ENCODE measurements around the gene SCAPER. TPM values are rescaled to one million over a fixed set of nuclear protein-coding genes. Genes with fewer than 3 reads are reported as not detected.

SCAPER gene
- total and polyA plus RNA-seq, 8 donors = 4.9 to 136 (median 18.2) TPM

- Histone ChIP-seq H3K9me3 (no peaks in the 10 kb centered on the region), H3K4me1 (peaks cover 0 to 17% (median 12%) of the 10 kb centered on the region in 4 donors), H3K36me3 (peaks cover 0 to 28% (median 6%) of the 10 kb centered on the region in 4 donors), H3K4me3 (no peak overlapping the region), H3K27ac (no peak overlapping the region), H3K27me3 (no peaks in the 10 kb centered on the region)
- no peak for DNase-seq
- intact Hi-C loops (cut with DNase I; ENCODE audit: low total_unique reads) = no loop called here
- WGBS, 5 donors = 92 to 98% (median 95%) methylated on average over 1 of the region's 1 CpG
- no peak for TF ChIP-seq EP300 (IDR thresholded peaks at IDR 0.05)
- TF ChIP-seq POLR2AphosphoS5 (IDR thresholded peaks at IDR 0.05) = no peak
- TF ChIP-seq POLR2A (IDR thresholded peaks at IDR 0.05) = no peak
- TF ChIP-seq, protein P1, sequence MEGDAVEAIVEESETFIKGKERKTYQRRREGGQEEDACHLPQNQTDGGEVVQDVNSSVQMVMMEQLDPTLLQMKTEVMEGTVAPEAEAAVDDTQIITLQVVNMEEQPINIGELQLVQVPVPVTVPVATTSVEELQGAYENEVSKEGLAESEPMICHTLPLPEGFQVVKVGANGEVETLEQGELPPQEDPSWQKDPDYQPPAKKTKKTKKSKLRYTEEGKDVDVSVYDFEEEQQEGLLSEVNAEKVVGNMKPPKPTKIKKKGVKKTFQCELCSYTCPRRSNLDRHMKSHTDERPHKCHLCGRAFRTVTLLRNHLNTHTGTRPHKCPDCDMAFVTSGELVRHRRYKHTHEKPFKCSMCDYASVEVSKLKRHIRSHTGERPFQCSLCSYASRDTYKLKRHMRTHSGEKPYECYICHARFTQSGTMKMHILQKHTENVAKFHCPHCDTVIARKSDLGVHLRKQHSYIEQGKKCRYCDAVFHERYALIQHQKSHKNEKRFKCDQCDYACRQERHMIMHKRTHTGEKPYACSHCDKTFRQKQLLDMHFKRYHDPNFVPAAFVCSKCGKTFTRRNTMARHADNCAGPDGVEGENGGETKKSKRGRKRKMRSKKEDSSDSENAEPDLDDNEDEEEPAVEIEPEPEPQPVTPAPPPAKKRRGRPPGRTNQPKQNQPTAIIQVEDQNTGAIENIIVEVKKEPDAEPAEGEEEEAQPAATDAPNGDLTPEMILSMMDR (IDR thresholded peaks at IDR 0.05) = no peak
Measured at GRCh38 chr15:76378691-76379090, 526.4 kb downstream of the SCAPER start.

DNA sequence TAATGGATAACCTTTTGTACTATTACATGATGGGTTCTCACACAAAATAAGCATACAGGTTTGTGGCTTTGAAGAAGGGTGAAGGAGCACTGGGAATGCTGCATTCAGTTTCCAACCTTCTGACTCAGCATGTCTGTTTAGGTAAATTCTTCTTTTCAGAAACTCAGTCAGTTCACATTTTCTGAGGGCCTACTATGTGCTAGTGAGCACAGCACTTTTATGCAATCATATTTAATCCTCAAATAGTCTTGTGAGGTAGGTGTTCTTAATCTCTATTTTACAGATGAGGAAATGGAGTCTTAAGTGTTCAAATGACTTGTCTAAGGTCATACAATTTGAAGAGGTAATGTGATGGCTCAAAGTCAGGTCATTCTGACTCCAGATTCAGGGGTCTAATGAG is 527.4 kb downstream of the SCAPER start:
- peaks cover 0 to 17% (median 12%) of the 10 kb centered on the region in 4 donors for H3K4me1 ChIP-seq
- intact Hi-C loops (cut with DNase I; ENCODE audit: low total_unique reads) = no loop called here
- no peaks in the 10 kb centered on the region for H3K9me3 ChIP-seq
- H3K27ac ChIP-seq = no peak overlapping the region
- H3K27me3 ChIP-seq = no peaks in the 10 kb centered on the region
- DNase-seq = no peak
- H3K36me3 ChIP-seq = peaks cover 0 to 35% (median 10%) of the 10 kb centered on the region in 4 donors
- no peak for TF ChIP-seq EP300 (IDR thresholded peaks at IDR 0.05)
- TF ChIP-seq POLR2AphosphoS5 (IDR thresholded peaks at IDR 0.05) = no peak
- TF ChIP-seq, protein P1 (IDR thresholded peaks at IDR 0.05) = no peak
- no peak for TF ChIP-seq POLR2A (IDR thresholded peaks at IDR 0.05)
- no peak overlapping the region for H3K4me3 ChIP-seq

DNA sequence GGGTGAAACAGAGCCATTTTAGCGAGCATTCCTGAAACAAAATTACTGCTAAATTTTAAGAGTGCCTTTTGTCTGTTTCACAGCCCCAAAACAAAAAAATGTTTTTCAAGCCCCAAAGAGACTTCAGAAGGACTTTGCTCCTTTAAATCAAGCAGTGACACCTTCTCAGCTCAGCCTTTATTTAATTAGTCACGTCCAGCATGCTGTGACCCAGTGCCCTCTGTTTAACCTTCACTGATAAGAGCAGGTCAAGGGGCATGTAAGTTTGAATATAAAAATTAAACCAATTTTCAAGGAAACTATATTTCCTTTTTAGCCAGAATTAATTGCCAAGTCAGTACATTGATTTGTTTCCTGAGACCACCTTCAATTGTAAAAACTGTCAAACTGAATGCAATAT is 527.9 kb downstream of the SCAPER start:
- no peaks in the 10 kb centered on the region for H3K27me3 ChIP-seq
- H3K9me3 ChIP-seq = no peaks in the 10 kb centered on the region
- intact Hi-C loops (cut with DNase I; ENCODE audit: low total_unique reads) = no loop called here
- DNase-seq = peak in 1 of 2 donors; percentile 53
- peaks cover 0 to 40% (median 10%) of the 10 kb centered on the region in 4 donors for H3K36me3 ChIP-seq
- 48 to 54% (median 51%) methylated on average over 2 of the region's 2 CpGs for WGBS, 5 donors
- H3K27ac ChIP-seq = no peak overlapping the region
- H3K4me3 ChIP-seq = no peak overlapping the region
- peaks cover 0 to 17% (median 12%) of the 10 kb centered on the region in 4 donors for H3K4me1 ChIP-seq
- TF ChIP-seq EP300 (IDR thresholded peaks at IDR 0.05) (no peak), POLR2AphosphoS5 (IDR thresholded peaks at IDR 0.05) (peak in 1 of 3 donors; percentile 4), POLR2A (IDR thresholded peaks at IDR 0.05) (no peak)

DNA sequence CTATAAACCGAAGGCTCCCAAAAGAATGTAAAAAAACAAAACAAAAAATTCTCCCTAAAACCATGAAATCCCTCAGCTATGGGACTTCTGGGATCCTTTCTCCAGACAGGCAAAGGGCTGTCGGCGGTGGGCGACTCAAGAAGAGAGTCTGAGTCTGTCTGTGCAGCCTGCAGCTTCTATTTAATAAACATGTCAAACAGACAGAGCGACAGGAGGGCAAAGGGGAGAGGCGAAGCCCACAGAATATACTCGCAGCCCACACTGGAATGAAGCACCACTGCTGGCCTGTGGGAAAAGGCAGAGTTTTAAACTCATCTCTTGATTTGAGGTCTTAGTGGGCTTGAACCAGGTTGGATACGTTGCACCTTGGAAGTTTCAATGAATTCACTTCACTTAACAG is 528.3 kb downstream of the SCAPER start:
- no peak for TF ChIP-seq POLR2AphosphoS5 (IDR thresholded peaks at IDR 0.05)
- TF ChIP-seq, protein P1 (IDR thresholded peaks at IDR 0.05) = no peak
- no peak for TF ChIP-seq POLR2A (IDR thresholded peaks at IDR 0.05)
- TF ChIP-seq EP300 (IDR thresholded peaks at IDR 0.05) = no peak
- 64 to 82% (median 75%) methylated on average over 8 of the region's 8 CpGs for WGBS, 5 donors
- peak in 1 of 2 donors; percentile 13 for DNase-seq
- H3K4me1 ChIP-seq = peaks cover 0 to 17% (median 12%) of the 10 kb centered on the region in 4 donors
- H3K27me3 ChIP-seq = no peaks in the 10 kb centered on the region
- intact Hi-C loops (cut with DNase I; ENCODE audit: low total_unique reads) = no loop called here
- no peak overlapping the region for H3K4me3 ChIP-seq
- H3K27ac ChIP-seq = no peak overlapping the region
- peaks cover 0 to 43% (median 11%) of the 10 kb centered on the region in 4 donors for H3K36me3 ChIP-seq
- no peaks in the 10 kb centered on the region for H3K9me3 ChIP-seq

GRCh38 chr15:76376029-76376428 is 529.1 kb downstream of the SCAPER start:
- Histone ChIP-seq H3K4me3 (no peak overlapping the region), H3K27me3 (no peaks in the 10 kb centered on the region), H3K36me3 (peaks cover 0 to 38% (median 9%) of the 10 kb centered on the region in 4 donors), H3K27ac (no peak overlapping the region), H3K9me3 (no peaks in the 10 kb centered on the region), H3K4me1 (peaks cover 0 to 17% (median 12%) of the 10 kb centered on the region in 4 donors)
- intact Hi-C loops (cut with DNase I; ENCODE audit: low total_unique reads) = no loop called here
- DNase-seq = no peak
- 88 to 95% (median 92%) methylated on average over 3 of the region's 3 CpGs for WGBS, 5 donors
- TF ChIP-seq POLR2A (IDR thresholded peaks at IDR 0.05) = no peak
- no peak for TF ChIP-seq POLR2AphosphoS5 (IDR thresholded peaks at IDR 0.05)
- TF ChIP-seq, protein P1 (IDR thresholded peaks at IDR 0.05) = no peak
- no peak for TF ChIP-seq EP300 (IDR thresholded peaks at IDR 0.05)
